GM10266 (cell line): ENCODE measurements around the gene PLEKHA5.

Source experiments
- DNase-seq: peaks from one replicate; pipeline ENCODE4 v3.0.0; 2012; ENCODE audit errors: extremely low spot score
- CTCF ChIP-seq: IDR thresholded peaks from 2 replicates; pipeline ENCODE4 v1.5.1; 2012; ENCODE audit warnings: mild to moderate bottlenecking, low read depth; ENCODE audit not compliant: control insufficient read depth, insufficient read depth; ENCODE audit errors: missing control alignments

The PLEKHA5 gene

GRCh38 chr12:19209661-19210060 is 80.1 kb downstream of the PLEKHA5 start:
- TF ChIP-seq CTCF = no peak
- DNase-seq = no peak

- no peak for TF ChIP-seq CTCF
- DNase-seq = no peak
Observed at GRCh38 chr12:19211802-19212201, 82.3 kb downstream of the PLEKHA5 start.

- no peak for TF ChIP-seq CTCF
- no peak for DNase-seq
Observed at GRCh38 chr12:19212245-19212644, 82.7 kb downstream of the PLEKHA5 start.

GRCh38 chr12:19214020-19214419 is 84.5 kb downstream of the PLEKHA5 start:
- DNase-seq = no peak
- TF ChIP-seq CTCF = no peak

GRCh38 chr12:19215115-19215514 is 85.6 kb downstream of the PLEKHA5 start:
- no peak for DNase-seq
- no peak for TF ChIP-seq CTCF

- no peak for TF ChIP-seq CTCF
- DNase-seq = no peak
Observed at GRCh38 chr12:19217446-19217845, 87.9 kb downstream of the PLEKHA5 start.

- TF ChIP-seq CTCF = no peak
- no peak for DNase-seq
Observed at GRCh38 chr12:19220205-19220604, 90.7 kb downstream of the PLEKHA5 start.
